Measurements from ENCODE around the gene HNRNPH3.

Gene HNRNPH3

GRCh38 chr10:68331455-68332258, at the start of gene HNRNPH3:
Gene HNRNPH3 (plus strand): TSS chr10:68332064. CDS start chr10:68337222, 5,158 bp downstream.
- H3K36me3 ChIP-seq (replicated peaks; ENCODE audit: insufficient read depth, low read length): peaks cover 5% of the 10 kb centered on the region; the same call in 1 of the 2 replicates
- peak within 1 kb of the TSS; percentile 88 for H3K27ac ChIP-seq (ENCODE audit: low read length)
- H3K4me3 ChIP-seq (ENCODE audit: low read length): peak within 1 kb of the TSS; percentile 97
- no peaks in the 10 kb centered on the region for H3K27me3 ChIP-seq (replicated peaks; ENCODE audit: insufficient read depth, low read length)
- peak; percentile 98 for DNase-seq
- no peaks in the 10 kb centered on the region for H3K9me3 ChIP-seq (replicated peaks; ENCODE audit: insufficient read depth, low read length)
- H3F3A ChIP-seq (ENCODE audit: insufficient read depth, low read length): peaks cover 18% of the 10 kb centered on the region; the same call in 1 of the 2 replicates
- H3K79me2 ChIP-seq (ENCODE audit: low read length): peaks cover 48% of the 10 kb centered on the region
- H3K9ac ChIP-seq (ENCODE audit: low read length): peak within 1 kb of the TSS; percentile 99
- H2AFZ ChIP-seq (ENCODE audit: low read length): peak within 1 kb of the TSS; percentile 69
- peak within 1 kb of the TSS; percentile 74 for H3K4me2 ChIP-seq (ENCODE audit: low read depth, low read length)
- TF ChIP-seq CTCF (IDR thresholded peaks at IDR 0.05; ENCODE audit: low read length) (no peak), EZH2 (optimal IDR thresholded peaks at IDR 0.05; ENCODE audit: low read depth, low read length) (no peak)
- H4K20me1 ChIP-seq (ENCODE audit: insufficient read depth, low read length): peaks cover 38% of the 10 kb centered on the region
- no peaks in the 10 kb centered on the region for H3K9me2 ChIP-seq (replicated peaks; ENCODE audit: insufficient read depth, low read length)
- peaks cover 9% of the 10 kb centered on the region; the same call in 1 of the 2 replicates for H3K4me1 ChIP-seq (ENCODE audit: low read length)

GRCh38 chr10:68284062-68285001, 47.5 kb upstream of the HNRNPH3 start:
- H3K4me2 ChIP-seq (ENCODE audit: low read depth, low read length): no peak overlapping the region
- no peaks in the 10 kb centered on the region for H3K9me2 ChIP-seq (replicated peaks; ENCODE audit: insufficient read depth, low read length)
- no peaks in the 10 kb centered on the region for H3F3A ChIP-seq (ENCODE audit: insufficient read depth, low read length)
- no peak overlapping the region for H3K27ac ChIP-seq (ENCODE audit: low read length)
- no peak for TF ChIP-seq CTCF (IDR thresholded peaks at IDR 0.05; ENCODE audit: low read length)
- TF ChIP-seq EZH2phosphoT487 (IDR thresholded peaks at IDR 0.05; ENCODE audit: low read length): no peak
- no peak for TF ChIP-seq EZH2 (optimal IDR thresholded peaks at IDR 0.05; ENCODE audit: low read depth, low read length)
- no peaks in the 10 kb centered on the region for H3K4me1 ChIP-seq (ENCODE audit: low read length)
- no peak for DNase-seq
- H3K36me3 ChIP-seq (replicated peaks; ENCODE audit: insufficient read depth, low read length): no peaks in the 10 kb centered on the region
- H3K9ac ChIP-seq (ENCODE audit: low read length): no peak overlapping the region
- no peaks in the 10 kb centered on the region for H3K79me2 ChIP-seq (ENCODE audit: low read length)
- no peaks in the 10 kb centered on the region for H4K20me1 ChIP-seq (ENCODE audit: insufficient read depth, low read length)
- H2AFZ ChIP-seq (ENCODE audit: low read length): no peak overlapping the region
- no peaks in the 10 kb centered on the region for H3K27me3 ChIP-seq (replicated peaks; ENCODE audit: insufficient read depth, low read length)
- no peak overlapping the region for H3K4me3 ChIP-seq (ENCODE audit: low read length)
- no peaks in the 10 kb centered on the region for H3K9me3 ChIP-seq (replicated peaks; ENCODE audit: insufficient read depth, low read length)

- no peaks in the 10 kb centered on the region for H3K36me3 ChIP-seq (replicated peaks; ENCODE audit: insufficient read depth, low read length)
- TF ChIP-seq CTCF (IDR thresholded peaks at IDR 0.05; ENCODE audit: low read length) (no peak), EZH2 (optimal IDR thresholded peaks at IDR 0.05; ENCODE audit: low read depth, low read length) (no peak), EZH2phosphoT487 (IDR thresholded peaks at IDR 0.05; ENCODE audit: low read length) (no peak)
- no peaks in the 10 kb centered on the region for H3F3A ChIP-seq (ENCODE audit: insufficient read depth, low read length)
- H3K4me3 ChIP-seq (ENCODE audit: low read length): no peak overlapping the region
- H3K4me1 ChIP-seq (ENCODE audit: low read length): no peaks in the 10 kb centered on the region
- H4K20me1 ChIP-seq (ENCODE audit: insufficient read depth, low read length): no peaks in the 10 kb centered on the region
- no peak overlapping the region for H2AFZ ChIP-seq (ENCODE audit: low read length)
- H3K27me3 ChIP-seq (replicated peaks; ENCODE audit: insufficient read depth, low read length): no peaks in the 10 kb centered on the region
- no peak for DNase-seq
- no peak overlapping the region for H3K4me2 ChIP-seq (ENCODE audit: low read depth, low read length)
- H3K9me3 ChIP-seq (replicated peaks; ENCODE audit: insufficient read depth, low read length): no peaks in the 10 kb centered on the region
- no peaks in the 10 kb centered on the region for H3K79me2 ChIP-seq (ENCODE audit: low read length)
- no peak overlapping the region for H3K27ac ChIP-seq (ENCODE audit: low read length)
- no peaks in the 10 kb centered on the region for H3K9me2 ChIP-seq (replicated peaks; ENCODE audit: insufficient read depth, low read length)
- H3K9ac ChIP-seq (ENCODE audit: low read length): no peak overlapping the region
These were observed 43.1 kb upstream of the HNRNPH3 start for GRCh38 chr10:68288717-68289116.
